Measurements from ENCODE around the gene EPS8L1.
A peak's percentile ranks its signal among the peaks of the same experiment; 100 is the strongest.

EPS8L1 gene

DNA sequence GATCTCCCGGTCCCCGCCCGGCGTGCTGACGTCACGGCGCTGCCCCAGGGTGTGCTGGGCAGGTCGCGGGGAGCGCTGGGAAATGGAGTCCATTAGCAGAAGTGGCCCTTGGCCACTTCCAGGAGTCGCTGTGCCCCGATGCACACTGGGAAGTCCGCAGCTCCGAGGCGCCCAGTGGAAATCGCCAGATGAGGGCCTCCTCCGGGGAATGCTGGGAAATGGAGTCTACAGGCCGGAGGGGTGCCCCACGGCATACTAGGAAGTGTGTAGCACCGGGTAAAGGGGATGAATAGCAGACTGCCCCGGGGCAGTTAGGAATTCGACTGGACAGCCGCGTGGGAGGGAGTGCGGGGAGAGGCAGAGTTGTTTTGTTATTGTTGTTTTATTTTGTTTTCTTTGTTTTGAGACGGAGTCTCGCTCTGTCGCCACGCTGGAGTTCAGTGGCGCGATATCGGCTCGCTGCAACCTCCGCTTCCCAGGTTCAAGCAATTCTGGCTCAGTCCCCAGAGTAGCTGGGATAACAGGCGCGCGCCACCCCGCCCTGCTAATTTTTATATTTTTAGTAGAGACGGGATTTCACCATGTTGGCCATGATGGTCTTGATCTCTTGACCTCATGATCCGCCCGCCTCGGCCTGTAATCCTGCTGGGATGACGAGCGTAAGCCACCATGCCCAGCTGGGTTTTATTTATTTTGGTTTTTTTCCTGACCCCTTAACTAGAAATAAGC lies 42.2 kb downstream of the EPS8L1 start:
- no peaks in the 10 kb centered on the region; the same call in 1 of the 2 replicates for H3K36me3 ChIP-seq (ENCODE audit: control insufficient read depth, insufficient read depth, low read length)
- H3K4me3 ChIP-seq (replicated peaks; ENCODE audit: low read depth, low read length), result peak overlapping the region; percentile 68
- DNase-seq (ENCODE audit: extremely low read depth, insufficient read length), result peak; percentile 97
- TF ChIP-seq, protein P1, sequence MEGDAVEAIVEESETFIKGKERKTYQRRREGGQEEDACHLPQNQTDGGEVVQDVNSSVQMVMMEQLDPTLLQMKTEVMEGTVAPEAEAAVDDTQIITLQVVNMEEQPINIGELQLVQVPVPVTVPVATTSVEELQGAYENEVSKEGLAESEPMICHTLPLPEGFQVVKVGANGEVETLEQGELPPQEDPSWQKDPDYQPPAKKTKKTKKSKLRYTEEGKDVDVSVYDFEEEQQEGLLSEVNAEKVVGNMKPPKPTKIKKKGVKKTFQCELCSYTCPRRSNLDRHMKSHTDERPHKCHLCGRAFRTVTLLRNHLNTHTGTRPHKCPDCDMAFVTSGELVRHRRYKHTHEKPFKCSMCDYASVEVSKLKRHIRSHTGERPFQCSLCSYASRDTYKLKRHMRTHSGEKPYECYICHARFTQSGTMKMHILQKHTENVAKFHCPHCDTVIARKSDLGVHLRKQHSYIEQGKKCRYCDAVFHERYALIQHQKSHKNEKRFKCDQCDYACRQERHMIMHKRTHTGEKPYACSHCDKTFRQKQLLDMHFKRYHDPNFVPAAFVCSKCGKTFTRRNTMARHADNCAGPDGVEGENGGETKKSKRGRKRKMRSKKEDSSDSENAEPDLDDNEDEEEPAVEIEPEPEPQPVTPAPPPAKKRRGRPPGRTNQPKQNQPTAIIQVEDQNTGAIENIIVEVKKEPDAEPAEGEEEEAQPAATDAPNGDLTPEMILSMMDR (IDR thresholded peaks at IDR 0.05; ENCODE audit: insufficient read depth, low read length, poor library complexity, severe bottlenecking), result no peak
- no peaks in the 10 kb centered on the region for H3K27me3 ChIP-seq (replicated peaks; ENCODE audit: control insufficient read depth, insufficient read depth, low read length)

DNA sequence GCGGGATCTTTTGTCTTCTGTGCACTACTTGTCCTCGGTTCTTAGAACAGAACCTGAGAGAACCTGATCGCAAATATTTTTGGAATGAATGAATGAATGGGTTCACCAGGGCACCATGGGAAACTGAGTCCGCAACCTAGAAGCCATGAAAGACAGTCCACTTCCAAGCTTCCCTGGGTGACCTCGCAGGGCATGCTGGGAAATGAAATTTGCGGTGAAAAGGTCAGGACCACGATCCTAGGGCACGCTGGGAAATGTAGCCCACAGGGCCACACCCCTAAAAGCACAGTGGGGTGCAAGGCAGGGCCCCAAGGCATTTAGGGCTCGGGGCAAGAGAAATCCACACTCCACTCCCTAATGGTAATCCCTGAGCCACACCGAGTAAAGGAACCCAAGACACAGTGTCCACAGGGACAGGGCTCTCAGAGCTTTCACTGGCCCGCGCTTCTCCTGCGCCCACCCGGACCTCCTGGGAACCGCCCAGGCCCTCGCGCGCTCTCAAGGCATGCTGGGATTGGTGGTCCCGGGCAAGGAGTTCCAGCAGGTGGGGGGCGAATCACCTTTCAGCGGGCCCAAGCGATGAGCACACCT lies 42.8 kb downstream of the EPS8L1 start:
- Histone ChIP-seq H3K36me3 (ENCODE audit: control insufficient read depth, insufficient read depth, low read length) (no peaks in the 10 kb centered on the region; the same call in 1 of the 2 replicates), H3K4me3 (replicated peaks; ENCODE audit: low read depth, low read length) (peak overlapping the region; percentile 68), H3K27me3 (replicated peaks; ENCODE audit: control insufficient read depth, insufficient read depth, low read length) (no peaks in the 10 kb centered on the region)
- TF ChIP-seq, protein P1 (IDR thresholded peaks at IDR 0.05; ENCODE audit: insufficient read depth, low read length, poor library complexity, severe bottlenecking), result no peak
- no peak for DNase-seq (ENCODE audit: extremely low read depth, insufficient read length)

DNA sequence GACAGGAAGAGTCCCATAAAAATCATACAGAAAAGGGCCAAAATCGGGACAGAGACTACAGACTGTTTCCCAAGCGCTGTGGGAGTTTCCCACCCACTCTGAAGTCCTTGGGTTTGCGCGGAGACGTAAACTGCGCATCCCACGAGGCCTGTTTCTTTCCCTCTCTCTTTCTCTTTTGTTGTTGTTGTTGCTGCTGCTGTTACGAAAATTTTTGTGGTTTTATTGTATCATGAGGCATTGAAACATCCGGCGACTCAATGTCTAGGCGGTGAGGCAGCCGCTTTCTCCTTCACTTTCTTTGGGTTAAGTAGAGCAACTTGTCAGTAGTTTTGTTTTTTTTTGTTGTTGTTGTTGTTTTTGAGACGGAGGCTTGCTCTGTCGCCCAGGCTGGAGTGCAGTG lies 43.4 kb downstream of the EPS8L1 start:
- Histone ChIP-seq H3K4me3 (replicated peaks; ENCODE audit: low read depth, low read length) (no peak overlapping the region), H3K36me3 (ENCODE audit: control insufficient read depth, insufficient read depth, low read length) (no peaks in the 10 kb centered on the region; the same call in 1 of the 2 replicates), H3K27me3 (replicated peaks; ENCODE audit: control insufficient read depth, insufficient read depth, low read length) (no peaks in the 10 kb centered on the region)
- TF ChIP-seq, protein P1 (IDR thresholded peaks at IDR 0.05; ENCODE audit: insufficient read depth, low read length, poor library complexity, severe bottlenecking), result no peak
- no peak for DNase-seq (ENCODE audit: extremely low read depth, insufficient read length)

DNA sequence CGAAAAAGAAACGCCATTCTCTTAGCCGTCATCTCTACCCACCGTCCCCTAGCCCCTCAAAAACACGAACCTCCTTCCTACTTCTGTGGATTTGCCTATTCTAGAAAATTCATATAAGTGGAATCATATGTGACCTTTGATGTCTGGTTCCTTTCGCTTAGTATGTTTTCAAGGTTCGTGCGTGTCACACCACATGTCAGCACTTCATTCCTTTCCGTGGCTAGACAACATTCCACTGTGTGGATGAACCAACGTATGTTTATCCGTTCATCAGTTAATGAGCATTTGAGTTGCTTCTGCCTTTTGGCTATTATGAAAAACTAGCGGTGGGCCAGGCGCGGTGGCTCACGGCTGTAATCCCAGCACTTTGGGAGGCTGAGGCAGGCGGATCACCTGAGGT lies 55.8 kb downstream of the EPS8L1 start:
- TF ChIP-seq, protein P1 (IDR thresholded peaks at IDR 0.05; ENCODE audit: insufficient read depth, low read length, poor library complexity, severe bottlenecking), result no peak
- no peak for DNase-seq (ENCODE audit: extremely low read depth, insufficient read length)
- Histone ChIP-seq H3K36me3 (ENCODE audit: control insufficient read depth, insufficient read depth, low read length) (no peaks in the 10 kb centered on the region), H3K4me3 (replicated peaks; ENCODE audit: low read depth, low read length) (no peak overlapping the region), H3K27me3 (replicated peaks; ENCODE audit: control insufficient read depth, insufficient read depth, low read length) (peaks cover 3% of the 10 kb centered on the region)

DNA sequence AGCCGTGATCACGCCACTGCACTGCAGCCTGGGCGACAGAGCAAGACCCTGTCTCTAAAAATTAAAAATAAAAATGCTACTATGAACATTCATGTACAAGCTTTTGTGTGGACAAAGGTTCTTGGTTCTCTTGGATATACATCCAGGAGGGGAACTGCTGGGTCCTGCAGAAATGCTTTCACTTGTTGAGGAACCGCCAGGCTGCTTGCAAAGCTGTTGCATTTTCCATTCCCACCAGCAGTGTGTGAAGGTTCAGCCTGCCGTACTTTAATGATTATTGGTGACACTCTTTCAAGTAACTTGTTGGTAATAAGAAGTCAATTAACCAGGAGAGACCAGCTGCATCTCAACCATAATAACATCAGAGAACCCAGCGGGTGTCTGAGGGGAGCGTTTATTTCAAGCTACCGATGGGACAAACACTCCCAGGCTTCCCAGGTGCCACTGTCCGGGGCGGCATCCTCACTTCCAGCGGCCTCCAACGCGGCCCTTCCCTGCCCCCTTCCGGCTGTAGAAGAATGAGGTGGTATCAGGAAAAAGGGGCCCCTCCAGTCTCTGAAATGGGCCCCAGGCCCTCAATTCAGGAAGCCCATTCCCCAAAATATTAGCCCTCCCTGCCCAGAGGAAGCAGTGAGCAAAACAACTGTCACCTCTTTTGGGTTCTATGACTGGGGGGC lies 56.9 kb downstream of the EPS8L1 start:
- Histone ChIP-seq H3K27me3 (replicated peaks; ENCODE audit: control insufficient read depth, insufficient read depth, low read length) (peaks cover 3% of the 10 kb centered on the region), H3K4me3 (replicated peaks; ENCODE audit: low read depth, low read length) (no peak overlapping the region), H3K36me3 (ENCODE audit: control insufficient read depth, insufficient read depth, low read length) (no peaks in the 10 kb centered on the region)
- no peak for DNase-seq (ENCODE audit: extremely low read depth, insufficient read length)
- TF ChIP-seq, protein P1 (IDR thresholded peaks at IDR 0.05; ENCODE audit: insufficient read depth, low read length, poor library complexity, severe bottlenecking), result peak; percentile 48
